Germinal center (tissue), 1 donor: ENCODE measurements around the gene SERPINB6.
"Not testable (repeated sequence)": the region's sequence is repeated elsewhere in the genome, so short reads cannot be mapped to it uniquely, and the experiment has no call there.

ENCODE experiments used
- DNase-seq: peaks from one replicate; pipeline ENCODE4 v3.0.0; 2012; ENCODE audit warnings: mixed read lengths, low spot score

SERPINB6 gene

DNA sequence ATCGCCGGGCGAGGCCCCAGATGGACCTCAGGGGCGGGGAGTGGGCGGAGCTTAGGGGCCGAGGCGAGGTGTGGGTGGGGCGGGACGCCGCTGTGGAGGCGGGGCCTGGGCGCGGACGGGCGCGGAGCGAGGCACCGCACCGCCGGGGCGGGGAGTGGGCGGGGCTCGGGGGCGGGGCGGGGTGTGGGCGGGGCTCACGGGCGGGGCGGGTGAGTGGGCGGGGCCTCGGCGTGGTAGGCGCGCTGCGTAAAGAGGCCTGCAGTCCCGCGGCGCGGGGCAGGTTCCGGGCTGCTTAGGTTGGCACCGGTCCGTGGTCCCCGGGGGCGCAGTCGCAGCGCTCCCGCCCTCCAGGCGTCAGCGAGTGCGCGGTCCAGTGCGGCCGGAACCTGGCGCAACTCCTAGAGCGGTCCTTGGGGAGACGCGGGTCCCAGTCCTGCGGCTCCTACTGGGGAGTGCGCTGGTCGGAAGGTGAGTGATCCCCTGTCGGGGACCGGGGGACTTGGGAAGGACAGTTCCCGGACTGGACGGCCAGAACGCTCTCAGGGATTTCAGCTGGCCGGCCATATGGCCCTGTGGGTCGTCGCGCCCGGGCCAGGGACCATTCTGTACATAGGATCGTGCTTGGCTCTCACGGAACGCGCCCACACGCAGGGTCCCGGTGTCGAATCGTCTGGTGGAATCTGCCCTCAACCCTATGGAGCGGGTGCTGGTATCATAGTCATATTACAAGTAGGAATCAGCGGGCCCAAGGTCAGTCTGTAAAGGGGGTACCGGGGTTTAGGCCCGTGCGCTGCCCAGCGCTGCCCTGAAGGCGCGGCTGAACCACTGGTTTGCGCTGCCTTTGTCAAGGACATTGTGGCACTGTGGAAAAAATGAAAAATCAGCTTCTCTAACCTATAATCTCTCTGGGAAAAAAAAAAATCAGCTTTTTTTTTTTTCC, 28.5 kb upstream of the SERPINB6 start, which contains the start of gene NQO2:
TSS of gene NQO2 (plus strand) at position 277 of the 940 bp plus-strand sequence. CDS start 6,659 bp downstream, outside the sequence.
- DNase-seq: peak; percentile 99

DNA sequence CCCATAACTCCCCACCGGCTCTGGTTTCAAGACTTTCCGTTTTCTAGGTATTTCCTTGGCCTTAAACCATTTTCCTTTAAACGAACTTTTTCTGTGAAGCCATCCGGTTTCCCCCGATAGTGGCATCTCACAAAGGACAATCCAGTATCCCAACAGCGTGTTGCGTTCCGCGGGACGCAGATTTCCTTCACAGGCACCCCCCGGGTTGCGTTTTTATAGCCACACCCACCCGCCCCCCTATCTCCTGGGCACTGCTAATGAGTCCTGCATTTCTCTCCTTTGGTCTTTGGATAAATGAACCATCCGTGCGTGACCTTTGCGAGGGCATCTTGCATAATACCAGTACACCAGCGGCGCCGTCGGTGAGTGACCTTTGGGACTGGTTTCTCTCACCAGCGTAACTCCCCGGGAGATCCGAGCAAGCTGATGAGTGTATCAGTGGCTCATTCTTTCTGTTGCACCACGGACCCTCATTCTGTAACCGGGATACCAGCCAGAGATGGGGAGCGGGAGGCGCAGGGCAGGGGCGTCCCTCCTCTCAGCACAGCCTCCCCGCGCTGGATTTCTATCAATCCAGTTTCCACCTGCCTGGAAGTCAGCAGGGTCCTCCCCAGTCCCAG, 27.7 kb upstream of the SERPINB6 start:
- DNase-seq: peak; percentile 11

DNA sequence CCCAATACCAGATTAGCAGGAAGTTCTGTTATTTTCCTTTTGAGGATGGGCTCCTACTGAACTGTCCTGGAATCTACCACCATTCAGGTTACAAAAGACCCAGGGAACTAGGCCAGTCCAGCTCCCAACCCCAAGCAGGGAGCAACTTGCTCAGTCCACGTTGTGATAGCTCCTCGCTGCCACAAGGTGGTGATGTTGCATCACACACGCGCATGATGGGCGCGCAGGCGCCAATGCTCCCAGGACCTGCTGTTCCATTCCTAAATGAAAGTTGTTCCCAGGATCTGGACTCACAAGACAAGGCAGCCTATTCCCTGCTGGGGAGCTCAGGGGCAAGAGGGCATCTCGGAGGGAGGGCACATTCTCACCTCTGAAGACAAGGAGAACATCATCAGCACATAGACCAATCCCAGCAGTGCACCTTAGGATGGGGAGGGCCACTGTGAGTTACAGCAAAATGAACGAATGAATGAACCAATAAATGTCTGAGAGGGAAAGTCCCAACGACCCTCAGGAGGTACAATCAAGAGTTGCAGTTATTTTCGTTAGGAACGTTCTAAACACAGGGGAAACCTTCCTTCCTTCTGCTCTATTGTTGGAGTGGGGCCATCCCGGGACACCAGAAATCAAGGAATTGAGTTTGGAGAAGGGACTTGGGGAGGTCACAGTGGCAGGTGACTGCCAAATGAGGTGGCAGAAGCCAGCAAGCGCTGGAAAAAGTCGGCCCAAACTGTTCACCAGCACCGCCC, 27.1 kb upstream of the SERPINB6 start:
- DNase-seq: not testable (repeated sequence)

DNA sequence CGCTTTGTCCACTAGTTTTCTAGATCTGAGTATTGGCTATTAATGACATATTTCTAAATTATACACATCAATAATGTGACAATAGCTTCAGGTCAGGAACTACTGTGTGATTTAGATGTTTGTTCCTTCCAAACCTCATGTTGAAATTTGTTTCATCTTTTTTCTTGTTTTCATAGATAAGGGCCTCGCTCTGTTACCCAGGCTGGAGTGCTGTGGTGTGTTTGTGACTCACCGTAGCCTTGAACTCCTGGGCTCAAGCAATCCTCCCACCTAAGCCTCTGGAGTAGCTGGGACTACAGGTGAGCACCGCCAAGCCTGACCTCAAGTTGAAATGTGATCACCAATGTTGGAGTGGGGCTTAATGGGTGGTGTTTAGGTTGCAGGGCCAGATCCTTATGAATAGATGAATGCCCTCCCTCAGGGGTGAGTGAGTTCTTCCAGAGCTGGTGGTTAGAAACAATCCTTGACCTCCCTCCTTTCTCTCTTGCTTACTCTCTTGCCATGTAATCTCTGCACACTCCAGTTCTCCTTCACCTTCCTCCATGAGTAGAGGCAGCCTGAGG, 22.5 kb upstream of the SERPINB6 start:
- DNase-seq: no peak

DNA sequence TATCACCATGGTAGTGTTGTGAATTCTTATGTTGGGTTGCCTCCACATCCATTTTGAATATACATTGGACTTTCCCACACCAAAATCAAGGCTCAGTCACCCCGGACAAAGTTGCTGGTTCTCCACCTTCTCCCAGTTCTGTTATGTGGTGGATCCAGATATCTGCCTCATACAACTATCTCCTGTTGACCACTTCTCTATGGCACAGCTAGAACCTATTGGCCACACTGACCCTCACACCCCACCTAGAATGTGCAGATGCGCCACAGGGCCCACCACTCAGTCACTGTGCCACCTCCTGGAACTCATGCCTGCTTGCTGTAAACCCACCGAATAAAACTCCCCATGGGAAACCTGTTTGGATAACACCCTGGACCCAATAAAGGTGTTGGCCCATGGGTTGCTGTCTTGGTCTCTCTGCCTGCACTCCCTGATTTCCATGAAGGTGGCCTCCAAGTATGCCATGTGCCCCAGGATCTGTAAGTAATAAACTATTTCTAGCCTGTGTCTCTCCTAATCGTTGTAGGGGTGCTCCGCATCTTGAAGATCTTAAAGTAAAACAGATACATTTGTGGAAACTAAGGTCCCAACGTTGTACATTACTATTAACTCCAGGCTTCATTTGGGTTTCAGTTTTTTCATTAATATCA, 21.1 kb upstream of the SERPINB6 start:
- no peak for DNase-seq

DNA sequence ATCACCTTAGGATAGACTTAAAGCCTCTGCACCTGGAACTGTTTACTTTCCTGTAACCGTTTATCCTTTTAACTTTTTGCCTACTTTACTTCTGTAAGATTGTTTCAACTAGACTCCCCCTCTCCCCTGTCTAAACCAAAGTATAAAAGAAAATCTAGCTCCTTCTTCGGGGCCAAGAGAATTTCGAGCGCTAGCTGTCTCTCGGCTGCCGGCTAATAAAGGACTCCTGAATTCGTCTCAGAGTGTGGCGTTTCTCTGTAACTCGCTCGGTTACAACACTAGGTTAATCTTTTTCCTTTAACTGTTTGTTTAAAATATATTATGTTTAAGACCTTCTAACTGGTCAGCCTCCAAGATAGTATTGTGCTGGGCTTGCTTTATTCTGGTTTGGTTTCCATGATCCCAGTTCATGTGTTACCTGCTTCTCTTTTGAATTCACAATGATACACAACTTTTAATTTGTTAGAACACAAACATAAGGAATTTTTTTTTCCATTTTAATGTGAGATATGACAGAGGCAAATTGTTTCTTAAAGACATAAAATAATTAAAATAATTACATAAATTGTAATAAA, 19.7 kb upstream of the SERPINB6 start:
- no peak for DNase-seq

DNA sequence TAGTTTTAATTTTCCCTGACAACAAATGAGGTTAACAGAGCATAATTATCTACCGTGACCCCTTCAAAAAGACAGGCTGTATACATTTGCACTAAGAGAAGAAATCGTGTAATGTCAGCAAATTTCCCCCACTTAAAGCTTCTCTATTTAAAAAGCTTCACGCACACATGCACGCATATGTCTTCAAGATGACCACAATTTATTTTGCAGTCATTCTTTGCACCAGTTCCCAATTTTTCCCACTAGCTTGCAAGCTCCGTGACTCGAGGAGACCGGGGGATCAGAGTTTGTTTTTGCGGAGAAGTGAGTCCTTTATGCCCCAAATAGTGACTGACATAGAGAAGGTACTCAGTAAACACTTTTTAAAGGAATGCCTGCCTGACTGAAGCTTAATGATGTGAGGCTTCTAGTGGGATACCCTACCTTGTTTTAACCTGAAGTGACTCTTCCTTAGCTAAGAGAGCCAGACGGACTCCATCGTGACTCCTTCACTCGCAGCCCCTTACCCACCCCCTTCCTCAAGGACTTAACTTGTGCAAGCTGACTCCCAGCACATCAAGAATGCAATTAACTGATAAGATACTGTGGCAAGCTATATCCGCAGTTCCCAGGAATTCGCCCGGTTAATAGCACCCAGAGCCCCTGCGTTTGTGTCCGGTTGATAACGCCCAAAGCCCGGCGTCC, 19.0 kb upstream of the SERPINB6 start:
- DNase-seq: no peak

DNA sequence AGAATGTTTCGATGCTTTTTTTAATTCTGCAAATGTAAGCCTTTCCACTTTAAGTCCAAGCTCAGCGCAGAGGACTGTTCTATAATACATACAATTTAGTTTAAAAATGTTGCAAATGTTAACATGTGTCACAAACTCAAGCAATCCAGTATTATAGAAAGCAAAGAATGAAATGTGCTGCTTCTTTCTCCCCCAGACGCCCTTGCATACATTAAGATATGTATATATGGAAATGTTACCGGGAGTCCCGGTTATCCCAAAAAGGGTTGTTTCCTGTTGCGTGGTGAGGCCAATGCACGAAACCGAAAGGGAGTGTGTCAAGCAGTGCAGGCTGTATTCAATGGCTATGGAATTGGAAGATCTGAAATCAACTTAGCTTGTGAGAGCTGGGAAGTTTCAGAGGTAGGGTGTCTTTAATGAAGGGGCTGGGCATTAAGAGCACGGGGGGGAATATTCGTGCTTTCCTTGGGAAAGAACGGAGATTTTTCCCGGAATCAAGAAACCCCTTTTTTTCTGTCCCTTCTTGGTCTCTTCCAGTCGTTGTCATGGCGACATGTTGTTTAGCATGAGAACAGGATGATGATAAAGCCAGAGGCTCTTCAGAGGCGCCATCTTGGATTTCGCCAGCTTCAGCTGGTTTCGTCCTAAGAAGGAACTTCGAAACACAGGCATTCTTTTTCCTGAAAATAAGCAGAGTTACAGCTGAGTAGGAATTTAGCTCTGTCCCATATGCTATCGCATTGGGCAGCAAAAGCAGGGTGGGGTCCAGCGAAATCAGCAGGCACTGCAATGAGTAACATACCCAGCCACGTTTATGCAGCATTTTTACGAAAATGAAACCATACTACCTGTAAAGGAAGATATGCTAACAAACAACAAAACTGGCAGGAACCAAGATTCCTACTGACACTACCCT, 18.2 kb upstream of the SERPINB6 start:
- DNase-seq: peak; percentile 74

DNA sequence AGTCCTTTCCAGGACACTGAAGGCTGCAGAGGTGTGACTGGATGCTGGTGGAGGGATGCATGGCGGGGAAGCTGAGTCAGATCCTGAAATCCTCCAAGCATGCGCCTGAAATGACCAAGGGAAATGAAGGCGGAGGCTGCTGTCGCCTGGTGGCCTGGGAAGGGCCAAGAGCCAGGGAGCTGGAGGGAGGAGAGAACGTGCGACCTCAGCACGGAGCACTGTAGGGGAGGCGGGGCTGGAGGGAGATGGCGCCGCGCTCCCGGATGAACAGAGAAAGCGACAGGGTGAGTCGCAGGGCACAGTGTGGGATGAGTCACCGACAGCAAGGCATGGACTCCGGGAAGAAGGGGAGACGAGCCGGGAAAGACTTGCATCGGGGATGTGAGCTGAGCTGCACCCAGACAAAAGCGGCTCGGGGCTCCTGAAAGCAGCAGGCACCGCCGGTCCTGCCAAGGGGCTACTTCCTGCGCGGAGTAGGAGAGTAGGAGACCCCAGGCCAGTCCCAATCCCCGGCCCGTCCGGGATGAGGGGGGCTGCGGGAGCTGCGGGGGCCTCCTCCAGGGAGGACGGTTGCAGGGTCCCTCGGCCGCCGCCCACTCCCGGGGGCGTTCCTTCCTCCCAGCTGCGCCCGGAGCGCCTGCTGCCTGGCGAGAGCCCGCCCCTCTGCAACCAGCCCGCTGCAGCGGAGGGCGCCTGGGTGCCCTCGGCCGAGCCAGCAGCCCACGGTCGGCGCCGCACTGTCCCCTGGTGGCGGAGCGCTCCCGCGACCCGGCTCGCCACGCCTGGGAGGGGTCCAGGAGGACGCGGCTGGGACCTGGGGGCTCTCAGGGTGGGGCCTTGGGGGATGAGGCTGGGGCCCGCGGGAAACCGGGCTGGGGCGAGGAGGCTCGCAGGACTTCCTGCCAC, 17.3 kb upstream of the SERPINB6 start:
- peak; percentile 82 for DNase-seq

DNA sequence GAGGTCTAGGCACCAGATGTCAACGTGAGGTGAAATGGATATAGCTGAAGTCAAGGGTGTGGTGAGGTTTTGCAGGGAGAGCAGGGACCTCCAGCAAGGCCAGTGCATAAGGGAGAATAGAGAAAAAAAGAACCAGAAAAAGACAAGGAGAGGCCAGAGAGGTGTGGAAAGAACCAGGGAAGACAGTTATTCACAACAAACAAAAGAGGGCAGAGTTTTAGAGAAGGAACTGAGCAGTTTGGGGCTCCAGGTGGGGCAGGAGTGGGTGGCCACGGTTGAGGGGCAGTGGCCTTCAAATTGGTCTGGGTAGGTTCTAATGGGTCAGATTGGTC, 16.7 kb upstream of the SERPINB6 start:
- no peak for DNase-seq

DNA sequence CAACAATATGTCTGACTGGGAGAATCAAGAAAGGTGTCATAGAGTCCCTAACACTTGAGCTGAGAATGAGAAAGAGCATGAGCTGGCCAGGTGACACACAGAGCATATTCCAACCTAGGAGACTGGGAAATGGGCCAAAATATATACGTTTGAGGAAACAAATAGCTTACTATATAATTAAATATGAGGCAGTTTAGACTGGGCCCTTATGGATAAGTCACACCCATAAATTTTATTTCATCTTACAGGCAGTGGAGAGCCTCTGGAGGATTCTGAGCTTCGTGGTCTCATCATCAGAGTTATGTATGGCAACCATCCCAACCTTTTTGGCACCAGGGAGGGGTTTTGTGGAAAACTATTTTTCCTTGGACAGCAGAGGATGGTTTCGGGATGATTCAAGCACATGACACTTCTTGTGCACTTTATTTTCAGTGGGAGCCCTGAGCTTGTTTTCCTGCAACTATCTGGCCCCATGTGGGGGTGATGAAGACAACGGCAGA, 15.4 kb upstream of the SERPINB6 start:
- DNase-seq: no peak

DNA sequence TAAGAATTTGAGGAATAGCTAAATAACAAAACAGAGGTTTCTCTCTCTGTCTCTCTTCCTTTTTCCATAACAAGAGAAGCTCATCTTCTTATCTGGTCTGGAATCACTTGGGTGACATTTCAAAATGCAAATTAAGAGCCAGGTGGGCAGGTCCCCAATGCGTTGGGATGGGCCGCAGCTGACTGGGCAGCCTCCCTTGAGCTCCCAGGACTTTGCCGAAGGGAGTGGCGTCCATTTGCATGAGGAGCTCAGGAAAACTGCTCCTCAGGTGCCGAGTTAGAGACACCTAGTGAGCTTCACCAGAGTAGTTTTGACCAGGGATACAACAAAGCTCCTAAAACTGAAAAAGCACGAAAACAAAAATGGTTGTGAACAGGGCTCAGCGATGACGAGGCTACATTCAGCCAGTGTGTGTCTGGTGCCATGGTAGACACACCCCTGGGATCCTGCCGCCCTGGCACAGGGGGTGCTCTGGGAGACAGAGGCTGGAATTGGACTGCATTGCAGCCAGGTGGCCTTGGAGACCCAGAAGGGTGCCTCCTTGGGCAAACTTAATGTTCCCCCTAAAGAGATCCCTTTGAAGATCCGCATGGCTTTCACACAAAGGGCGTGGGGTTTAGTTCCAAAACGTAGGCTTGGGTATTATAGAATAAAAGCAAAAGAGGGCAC, 13.5 kb upstream of the SERPINB6 start:
- no peak for DNase-seq

DNA sequence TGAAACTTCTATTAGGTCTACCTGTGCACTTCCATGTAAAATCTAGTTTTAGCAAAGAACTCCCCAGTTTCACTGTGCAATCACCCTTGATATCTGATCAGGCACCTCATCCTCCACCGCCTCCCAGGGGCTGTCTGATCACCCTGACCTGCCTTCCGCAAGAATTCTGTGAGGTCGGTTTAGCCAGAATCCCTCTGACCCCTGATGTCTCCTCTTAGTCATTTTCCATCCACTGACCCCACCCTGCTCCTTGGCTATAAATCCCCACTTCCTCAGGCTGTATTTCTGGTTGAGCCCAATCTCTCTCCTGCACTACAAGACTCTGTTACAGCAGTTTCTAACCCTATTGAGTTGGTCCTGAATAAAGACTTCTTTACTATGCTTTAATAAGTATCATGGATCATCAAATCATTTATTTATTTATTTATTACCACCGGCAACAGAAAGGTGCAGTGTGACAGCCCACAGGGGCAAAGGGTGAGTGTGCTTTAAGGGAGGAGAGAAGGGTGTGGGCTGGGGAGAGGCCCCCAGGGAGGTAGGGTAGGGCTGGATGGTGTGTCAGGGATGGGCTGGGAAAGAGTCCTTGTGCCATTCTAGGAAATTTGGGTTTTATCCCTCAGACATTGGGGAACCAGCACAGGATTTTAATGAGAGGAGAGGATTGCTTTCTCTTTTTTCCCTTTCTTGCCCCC, 11.2 kb upstream of the SERPINB6 start:
- no peak for DNase-seq

DNA sequence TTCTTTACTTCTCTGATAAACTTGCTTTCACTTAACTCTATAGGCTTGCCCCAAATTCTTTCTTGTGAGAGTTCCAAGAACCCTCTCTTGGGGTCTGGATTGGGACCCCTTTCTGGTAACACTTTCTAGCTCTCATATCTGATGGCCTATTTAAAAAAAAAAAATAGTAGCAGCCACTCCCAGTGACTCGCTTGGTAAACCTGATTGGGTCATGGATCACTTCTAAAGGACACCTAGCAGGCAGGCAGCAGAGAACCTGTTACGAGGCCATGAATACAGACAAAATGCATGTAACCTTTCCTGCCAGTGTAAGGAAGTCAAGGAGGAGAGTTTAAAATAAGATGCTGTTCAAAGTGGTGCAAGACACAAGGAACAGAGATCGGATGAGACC, 9.1 kb upstream of the SERPINB6 start:
- DNase-seq: no peak

DNA sequence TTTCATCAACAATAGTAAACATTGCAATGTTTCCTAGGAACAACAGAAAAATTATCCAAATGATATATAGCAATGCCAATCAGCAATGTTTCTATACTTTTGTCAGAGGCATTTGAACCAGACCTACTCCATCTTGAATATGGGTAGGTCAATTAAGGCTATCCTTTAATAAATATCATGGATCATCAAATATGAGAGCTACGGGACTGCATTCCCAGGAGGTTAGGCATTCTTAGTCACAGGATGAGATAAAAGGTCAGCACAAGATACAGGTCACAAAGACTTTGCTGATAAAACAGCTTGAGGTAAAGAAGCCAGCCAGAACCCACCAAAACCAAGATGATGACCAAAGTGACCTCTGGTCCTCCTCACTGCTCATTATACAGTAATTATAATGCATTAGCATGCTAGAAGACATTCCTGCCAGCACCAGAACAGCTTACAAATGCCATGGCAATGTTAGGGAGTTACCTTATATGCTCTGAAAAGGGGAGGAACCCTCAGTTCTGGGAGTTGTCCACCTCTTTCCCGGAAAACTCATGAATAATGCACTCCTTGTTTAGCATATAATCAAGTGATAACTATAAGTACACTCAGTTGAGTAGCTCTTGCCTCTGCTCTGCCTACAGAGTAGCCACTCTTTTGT, 8.6 kb upstream of the SERPINB6 start:
- no peak for DNase-seq

DNA sequence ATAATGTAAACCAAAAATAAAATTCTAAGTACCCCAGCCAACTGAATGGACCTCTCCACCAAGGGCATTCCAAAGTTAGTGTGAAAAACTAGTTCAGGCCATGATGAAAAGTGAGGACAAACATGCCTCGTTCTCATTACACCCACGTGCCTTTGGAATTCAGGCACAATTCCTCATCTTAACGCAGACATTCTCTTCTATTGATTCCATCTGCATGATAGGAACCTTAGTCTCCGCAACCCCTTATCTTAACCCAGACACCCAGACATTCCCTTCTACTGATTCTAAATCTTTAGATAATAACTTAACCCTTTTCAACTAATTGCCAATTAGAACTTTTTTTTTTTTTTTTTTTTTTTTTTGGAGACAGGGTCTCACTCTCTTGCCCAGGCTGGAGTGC, 7.6 kb upstream of the SERPINB6 start:
- DNase-seq: no peak
